IPS DF 19.7 (cell line): ENCODE results near the gene ABHD12.
"Not testable (repeated sequence)": the region's sequence is repeated elsewhere in the genome, so short reads cannot be mapped to it uniquely, and the experiment has no call there.

ENCODE experiments used
- DNase-seq: peaks from one replicate; pipeline ENCODE4 v3.0.0-alpha.2; 2013; ENCODE audit warnings: low read depth, low spot score

Gene ABHD12

DNA sequence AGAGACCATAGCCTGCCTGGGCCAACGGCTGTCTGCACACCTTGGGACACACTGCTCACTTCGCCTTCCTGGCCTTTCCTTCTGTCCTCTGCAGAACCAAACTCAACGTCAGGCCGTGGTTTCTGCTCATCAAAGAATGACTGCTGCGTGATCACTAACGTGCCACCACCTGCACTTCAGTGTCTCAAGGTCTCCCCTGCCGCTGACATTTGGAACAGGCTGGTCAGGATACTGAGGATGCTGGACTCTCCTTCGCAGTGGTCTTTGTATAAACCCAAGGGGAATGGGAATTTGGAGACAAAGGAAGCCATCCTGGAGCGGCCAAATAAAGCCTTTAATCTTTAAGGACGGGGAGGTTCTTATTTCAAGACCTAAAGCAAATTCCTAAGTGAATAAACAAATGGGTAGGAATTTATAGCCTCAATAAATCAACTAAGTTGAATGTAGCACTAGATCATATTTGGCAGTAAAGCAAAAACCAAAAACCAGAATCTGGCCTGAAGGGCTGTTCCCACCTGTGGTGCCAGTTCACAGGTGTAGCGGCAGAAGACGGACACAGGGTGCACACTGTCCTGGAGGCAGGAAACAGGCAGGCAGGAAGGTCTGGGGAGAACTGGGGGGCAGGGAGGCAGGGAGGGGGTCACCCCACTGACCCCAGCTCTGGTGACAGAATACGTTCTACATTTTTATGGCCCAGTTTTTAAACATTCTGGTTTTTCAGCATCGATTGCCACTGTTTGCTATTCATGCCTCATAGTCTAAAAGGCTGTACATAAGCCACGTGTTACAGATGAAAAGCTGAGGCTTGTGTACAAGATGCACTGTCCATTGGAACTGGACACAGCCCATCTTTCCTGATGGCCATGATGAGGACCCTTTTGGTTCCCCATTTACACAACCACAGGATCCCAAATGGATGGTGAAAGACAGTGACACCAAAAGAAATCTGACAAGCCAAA, 36.6 kb downstream of the ABHD12 start:
- DNase-seq: no peak

DNA sequence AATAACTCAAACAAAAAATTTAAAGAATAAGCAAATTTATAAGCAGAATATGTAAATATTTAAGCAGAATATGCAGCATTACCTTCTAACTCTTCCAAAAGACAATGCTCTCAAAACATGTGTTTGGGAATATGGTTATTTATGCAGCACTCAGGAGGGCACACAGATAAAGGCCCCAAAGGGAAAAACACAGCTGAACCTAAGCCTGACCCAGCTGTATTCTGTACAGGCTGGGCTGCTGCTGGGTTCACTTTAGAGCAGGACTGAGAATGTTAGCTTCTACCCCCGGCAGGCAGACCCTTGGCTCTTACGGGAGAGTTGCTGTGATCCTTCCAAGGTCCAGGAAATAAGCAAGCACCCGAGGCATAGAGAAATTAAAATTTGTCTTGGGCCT, 37.3 kb downstream of the ABHD12 start:
- DNase-seq: no peak

DNA sequence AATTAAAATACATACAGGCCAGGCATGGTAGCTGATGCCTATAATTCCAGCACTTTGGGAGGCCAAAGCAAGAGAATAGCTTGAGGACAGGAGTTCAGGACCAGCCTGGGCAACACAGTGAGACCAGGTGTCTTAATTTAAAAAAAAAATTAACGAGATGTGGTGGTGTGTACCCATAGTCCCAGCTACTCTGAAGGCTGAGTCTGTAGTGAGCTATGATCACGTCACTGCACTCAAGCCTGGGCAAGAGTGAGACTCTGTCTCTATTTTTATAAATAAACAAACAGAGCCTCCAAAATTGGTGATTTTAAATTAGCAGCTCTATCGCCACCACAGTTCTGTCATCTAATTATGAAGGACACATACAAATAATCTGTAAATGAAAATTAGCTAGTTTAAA, 37.9 kb downstream of the ABHD12 start:
- no peak for DNase-seq

DNA sequence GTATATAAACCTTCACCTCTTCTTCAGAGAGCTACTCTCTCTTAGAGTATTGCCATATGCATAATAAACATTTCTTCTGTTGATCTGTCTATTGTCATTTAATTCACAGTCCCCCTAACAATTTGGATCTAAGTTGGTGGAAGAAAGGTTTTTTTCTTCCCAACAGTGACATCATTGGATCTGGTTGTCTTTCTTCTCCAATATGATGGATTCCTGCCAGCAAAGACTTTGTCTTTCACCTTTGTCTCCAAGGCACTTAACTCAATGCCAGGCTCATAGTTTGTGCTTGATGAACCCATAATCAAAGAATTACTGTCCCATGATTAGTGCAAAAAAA, 39.6 kb downstream of the ABHD12 start:
- DNase-seq: no peak

DNA sequence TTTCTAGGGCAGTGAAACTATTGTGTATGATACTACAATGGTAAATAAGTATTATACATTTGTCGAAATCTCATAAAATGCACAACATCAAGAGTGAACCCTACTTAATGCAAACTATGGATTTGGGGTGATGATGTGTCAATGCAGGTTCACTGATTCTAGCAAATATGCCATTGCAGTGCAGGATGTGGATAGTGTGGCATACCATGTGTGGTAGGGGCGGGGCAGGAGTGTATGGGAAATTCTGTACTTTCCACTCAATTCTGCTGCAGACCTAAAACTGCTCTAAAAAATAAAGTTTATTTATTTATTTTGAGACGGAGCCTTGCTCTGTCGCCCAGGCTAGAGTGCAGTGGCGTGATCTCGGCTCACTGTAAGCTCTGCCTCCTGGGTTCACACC, 44.3 kb downstream of the ABHD12 start:
- no peak for DNase-seq

DNA sequence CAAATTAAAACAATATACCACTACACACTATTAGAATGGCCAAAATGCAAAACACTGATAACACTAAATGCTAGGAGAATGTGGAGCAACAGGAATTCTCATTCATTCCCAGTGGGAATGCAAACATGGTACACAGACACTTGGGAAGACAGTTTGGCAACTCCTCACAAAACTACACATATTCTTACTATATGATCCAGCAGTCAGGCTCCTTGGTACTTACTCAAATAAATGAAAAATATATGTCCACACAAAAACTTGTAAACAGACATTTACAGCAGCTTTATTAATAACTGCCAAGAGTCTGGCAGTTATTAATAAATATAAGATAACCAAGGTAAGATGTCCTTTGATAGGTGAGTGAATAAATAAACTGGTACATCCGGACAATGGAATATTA, 44.9 kb downstream of the ABHD12 start:
- no peak for DNase-seq

DNA sequence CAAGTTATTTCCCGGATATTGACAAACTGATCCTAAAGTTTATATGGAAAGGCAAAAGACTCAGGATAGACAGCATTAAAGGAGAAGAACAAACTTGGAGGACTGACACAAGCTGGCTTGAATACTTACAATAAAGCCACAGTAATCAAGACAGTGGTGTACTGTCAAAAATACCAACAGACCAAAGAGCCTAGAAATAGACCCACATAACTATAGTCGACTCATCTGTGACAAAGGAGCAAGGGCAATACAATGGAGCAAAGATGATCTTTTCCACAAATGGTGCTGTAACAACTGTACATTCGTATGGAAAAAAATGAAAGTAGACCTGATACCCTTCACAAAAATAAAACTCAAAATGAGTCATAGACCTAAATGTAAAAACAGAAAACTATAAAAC, 46.0 kb downstream of the ABHD12 start:
- no peak for DNase-seq

DNA sequence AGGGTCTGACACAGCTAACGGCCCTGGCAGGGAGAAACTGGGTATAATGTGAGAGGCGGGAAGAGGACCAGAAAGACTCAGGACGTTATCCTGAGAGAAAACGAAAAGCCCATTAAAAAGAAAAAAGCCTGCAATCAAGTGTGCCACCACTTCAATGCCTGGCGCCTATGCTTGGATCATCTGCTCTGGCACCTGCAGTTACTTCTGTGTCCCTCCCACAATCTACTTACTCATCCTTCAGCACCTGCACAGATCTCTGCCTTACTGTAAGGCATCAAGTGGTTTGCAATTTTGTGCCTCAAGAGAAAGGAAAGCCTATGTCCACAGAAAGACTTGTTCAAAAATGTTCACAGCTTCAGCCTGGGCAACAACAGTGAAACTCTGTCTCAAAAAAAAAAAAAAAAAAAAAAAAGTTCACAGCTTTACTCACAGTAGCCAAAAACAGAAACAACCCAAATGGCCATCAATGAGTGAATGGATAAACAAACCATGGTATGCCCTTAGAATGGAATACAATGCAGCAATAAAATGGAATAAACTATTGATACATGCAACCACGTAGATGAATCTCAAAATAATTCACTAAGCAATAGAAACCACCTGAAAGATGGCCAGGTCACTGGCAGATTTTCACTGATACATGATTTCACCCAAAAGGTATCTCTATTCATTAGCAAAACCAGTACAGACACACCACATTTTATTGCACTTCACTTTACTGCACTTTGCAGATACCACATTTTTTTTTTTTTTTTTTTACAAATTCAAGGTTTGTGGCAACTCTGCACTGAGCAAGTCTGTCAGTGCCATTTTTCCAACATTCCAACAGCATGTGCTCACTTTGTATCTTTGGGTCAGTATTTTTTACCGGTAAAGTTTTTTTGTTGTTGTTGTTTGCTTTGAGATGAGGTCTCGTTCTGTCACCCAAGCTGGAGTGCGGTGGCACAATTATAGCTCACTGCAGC, 48.6 kb downstream of the ABHD12 start:
- no peak for DNase-seq

DNA sequence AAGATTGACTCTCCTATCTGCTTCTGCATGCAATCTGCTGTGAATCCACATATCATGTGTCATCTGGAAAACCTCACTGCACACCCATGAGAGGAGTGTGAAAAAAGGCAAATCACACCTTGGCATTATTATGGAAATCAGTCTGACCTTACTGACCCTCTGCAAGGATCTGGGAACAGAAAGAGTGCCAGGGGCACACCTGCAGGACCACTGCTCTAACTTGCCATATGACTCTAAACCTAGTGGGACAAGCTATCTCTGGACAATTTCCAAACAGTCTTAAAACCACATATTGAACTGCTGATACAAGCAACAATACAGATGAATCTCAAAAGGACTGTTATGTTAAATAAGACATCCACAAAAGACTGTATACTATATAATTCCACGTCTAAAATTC, 50.3 kb downstream of the ABHD12 start:
- no peak for DNase-seq

DNA sequence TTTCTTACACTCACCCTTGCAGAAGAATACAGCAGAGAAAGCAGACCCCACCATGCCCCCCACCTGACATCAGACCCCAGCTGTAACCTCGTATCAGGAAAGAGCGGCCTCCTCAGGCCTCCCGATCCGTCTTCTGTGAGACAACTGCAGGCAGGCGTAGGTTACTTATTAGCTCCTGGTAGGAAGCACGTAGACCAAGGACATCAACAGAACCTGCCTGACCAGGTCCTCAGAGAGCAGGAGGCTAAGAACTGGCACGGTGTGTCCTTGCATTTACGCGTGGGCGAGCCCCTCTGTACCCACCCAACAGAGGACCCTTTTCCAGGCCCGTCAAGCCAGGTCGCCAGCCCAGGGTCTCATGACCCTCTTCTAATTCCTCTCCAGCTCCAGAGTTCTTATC, 51.0 kb downstream of the ABHD12 start:
- no peak for DNase-seq

DNA sequence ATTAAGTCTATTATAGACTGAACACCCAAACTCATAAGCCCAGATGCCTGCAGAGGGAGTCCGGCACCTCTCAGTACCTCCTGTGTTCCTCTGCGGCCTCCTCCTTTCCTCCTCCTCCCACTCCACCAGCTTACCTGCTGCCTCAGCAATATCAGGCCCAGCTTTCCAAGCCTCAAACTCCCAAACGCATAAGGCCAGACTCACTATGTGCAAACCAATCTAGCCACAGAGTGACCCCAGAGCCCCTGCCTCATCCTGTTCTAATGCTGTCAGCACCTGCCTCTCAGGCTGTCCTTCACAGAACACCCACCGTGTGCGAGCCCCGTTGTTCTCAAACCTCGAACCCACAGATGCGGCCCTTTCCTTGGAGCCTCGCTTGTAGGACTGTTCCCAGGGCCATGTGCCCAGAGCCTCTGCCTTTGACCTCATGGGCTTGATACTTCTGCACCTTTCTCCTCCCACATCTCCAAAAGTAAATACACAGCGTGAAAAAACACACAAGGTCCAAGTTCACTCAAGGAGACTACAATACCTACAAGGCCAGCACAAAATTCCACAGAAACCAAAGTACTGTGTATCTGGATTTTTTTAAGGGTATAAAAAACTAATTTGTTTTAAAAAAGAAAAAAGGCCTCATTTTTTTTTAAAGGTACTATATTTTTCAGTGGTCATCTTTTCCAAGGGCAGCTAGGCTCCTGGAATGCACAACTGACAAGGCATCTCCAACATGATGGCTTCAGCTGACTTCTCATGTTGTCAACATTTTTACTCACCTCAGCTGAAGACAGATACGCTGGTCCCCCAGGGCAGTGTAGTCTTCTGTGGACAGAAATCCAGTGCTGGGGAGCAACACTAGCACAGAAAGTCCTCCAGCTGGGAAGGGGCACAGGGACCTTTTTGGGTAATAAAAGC, 52.3 kb downstream of the ABHD12 start:
- DNase-seq: no peak

DNA sequence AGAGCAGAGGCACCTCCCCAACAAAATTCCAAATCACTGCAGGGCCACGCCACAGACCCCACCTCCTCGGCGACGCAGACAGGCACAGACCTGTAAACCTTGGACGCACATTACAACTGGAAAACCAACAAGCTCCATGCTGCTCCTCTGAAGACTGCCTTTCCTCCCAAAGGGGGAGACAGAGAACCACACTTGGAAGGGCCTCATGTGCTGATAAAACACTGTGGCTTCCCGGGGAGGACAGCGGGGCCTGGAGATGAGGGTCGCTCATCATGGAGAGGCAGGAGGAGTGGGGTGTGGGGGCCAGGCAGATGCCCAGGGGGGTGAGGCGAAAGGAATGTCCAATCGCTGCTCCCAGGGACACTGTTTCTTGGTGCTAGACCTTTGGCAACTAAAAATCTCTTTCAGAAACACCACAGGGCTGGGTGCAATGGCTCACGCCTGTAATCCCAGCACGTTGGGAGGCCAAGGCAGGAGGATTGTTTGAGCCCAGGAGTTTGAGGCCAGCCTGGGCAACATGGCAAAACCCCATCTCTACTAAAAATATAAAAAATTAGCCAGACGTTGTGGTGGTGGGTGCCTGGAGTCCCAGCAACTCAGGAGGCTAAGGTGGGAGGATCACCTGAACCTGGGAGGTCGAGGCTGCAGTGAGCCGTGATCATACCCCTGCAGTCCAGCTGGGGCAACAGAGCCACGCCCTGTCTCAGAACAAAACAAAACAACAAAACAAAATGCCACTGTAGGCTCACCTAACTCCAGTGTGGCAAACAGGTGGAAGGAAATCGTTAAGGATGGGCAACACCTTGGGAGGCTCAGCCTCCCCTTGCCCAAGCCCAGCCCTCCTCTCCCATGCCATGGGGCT, 53.8 kb downstream of the ABHD12 start:
- peak; percentile 33 for DNase-seq

DNA sequence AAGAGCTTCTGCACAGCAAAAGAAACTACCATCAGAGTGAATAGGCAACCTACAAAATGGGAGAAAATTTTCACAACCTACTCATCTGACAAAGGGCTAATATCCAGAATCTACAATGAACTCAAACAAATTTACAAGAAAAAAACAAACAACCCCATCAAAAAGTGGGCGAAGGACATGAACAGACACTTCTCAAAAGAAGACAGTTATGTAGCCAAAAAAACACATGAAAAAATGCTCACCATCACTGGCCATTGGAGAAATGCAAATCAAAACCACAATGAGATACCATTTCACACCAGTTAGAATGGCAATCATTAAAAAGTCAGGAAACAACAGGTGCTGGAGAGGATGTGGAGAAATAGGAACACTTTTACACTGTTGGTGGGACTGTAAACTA, 55.7 kb downstream of the ABHD12 start:
- DNase-seq: not testable (repeated sequence)

DNA sequence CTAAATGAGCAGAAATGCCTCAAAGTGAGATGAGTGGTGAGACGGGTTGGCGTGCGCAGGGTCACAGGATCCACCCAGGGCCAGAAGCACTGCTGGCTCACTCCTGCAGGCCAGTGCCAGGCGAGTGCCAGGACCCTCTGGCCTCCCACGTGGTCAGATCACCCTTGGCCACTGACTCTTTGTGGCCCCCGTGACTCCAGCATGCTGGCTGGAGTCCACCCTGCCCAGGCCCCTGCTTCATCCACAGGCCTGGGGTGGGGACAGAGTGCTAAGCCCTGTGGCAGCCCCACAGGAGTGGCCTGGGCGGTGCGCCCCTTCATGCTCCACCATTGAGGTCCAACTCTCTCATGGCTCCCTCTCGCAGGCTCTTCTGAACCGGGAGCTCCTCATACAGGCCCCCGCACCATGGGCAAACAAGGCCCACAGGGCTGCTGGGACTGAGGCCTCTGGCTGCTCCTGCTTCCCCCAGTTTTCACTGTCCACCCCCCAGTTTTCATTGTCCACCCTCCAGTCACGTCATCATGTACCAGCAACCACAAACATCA, 61.6 kb downstream of the ABHD12 start:
- no peak for DNase-seq

DNA sequence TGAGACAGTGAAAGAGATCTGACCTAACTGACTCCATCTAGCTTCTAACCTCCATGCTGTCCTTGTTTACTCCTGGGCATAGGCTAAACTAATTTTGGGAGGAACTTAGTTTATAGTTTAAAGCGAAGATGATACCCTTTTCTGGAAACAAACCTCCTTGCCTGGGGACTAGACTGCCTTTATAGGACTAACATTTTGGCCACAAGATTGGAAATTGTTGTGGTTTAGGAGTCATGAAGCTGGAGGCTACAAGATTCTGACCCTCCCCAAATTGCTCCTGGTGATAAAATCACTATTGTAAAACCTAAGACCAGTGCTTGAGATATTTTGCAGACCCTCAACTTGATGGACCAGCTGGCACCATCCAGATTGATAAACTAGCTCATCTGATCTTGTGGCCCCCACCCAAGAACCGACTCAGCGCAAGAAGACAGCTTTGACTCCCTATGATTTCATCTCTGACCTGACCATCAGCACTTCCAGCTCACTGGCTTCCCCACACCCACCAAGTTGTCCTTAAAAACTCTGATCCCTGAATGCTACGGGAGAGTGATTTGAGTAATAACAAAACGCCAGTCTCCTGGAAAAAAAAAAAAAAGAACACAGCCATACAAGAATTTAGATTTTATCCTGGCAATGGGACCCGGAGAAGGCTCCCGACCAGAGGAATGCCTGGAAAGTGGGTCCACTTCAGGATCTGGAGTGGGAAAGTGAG, 63.0 kb downstream of the ABHD12 start:
- DNase-seq: no peak

DNA sequence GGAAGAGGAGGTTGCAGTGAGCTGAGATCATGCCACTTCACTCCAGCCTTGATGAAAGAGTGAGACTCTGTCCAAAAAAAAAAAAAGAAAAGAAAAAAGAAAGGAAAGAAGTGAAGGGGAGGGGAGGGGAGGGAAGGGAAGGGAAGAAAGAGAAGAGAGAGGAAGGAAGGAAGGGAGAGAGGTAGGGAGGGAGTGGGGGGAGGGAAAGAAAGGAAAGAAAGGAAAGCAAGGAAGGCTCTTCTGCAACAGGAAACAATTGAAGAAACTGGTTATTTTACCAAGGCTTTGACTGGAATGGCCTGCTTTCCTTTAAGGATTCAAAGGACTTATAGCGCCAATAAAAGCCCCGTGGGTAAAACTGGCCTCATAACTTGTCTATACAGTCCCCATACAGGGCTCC, 64.6 kb downstream of the ABHD12 start:
- DNase-seq: no peak

DNA sequence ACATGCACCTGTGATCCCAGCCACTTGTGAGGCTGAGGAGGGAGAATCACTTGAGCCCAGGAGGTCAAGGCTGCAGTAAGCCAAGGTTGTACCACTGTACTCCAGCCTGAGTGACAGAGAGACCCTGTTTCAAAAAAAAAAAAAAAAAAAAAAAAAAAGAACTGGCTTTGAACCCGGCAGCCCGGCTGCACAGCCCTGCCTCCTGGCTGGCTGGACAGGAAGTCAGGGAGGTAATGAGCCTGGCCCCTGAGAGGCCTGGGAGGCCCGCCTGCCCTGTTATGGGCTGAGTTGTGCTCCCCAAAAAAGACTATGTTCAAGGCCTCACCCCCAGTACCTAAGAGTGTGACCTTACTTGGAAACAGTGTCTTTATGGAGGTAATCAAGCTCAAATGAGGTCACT, 65.6 kb downstream of the ABHD12 start:
- DNase-seq: no peak

DNA sequence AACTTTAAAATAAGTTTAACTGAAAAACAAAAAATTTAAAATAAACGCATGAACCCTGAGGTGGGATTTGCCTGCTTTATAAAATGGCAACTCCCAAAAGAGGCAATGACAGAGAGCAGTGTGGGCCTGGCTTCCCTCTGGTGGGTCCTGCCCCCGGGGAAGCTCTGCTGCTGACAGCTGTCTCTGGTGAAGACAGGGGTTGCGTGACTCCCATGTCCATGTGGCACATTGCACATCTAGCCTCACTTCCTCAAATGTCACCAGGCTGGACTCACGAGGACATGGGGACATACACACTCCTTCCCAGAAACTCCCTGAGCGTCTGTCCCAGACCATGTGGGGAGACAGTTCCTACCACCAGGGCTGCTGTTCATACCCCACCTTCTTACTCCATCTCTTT, 66.2 kb downstream of the ABHD12 start:
- DNase-seq: no peak

DNA sequence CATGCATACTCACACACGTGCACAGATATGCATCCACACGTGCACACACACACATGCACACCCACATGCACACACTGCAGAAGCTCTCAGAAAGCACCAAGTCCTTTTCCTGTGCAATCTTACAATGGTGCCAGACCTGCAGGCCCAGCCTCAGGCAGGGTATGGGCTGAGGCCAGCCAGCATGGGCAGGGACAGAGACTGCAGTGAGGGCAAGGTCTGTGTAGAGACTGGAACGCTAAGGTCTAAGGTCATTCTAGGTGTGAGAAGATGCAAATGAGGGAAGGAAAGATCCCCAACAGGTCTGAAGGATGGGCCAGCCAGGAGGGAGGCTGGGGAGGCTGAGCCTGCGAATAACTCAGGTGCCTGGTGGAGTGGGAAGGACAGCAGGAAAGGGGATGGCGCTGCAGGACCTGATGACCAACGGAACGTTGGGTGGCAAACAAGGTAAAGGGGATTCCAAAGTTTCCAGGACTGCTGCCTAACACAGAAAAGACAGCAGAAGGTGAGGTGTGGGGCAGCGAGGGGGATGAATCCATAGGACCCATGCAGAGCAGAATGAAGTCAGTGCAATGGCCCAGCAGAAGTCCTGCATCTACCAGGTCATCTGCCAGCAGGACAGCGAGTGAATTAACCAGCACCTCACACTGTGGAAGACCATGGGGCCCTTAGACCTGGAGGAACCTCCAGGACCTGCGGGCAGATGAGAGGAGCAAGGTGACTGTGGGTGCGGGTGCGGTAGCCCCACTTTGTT, 67.0 kb downstream of the ABHD12 start:
- no peak for DNase-seq
